Measurements from ENCODE around the gene TMEM242.
"Not testable (repeated sequence)": the region's sequence is repeated elsewhere in the genome, so short reads cannot be mapped to it uniquely, and the experiment has no call there.

TMEM242 gene

GRCh38 chr6:157361886-157362285 is 38.6 kb upstream of the TMEM242 start:
- DNase-seq (ENCODE audit: low read depth): no peak
- no peak overlapping the region for H3K4me3 ChIP-seq (ENCODE audit: low read depth, low read length)
- no peak for TF ChIP-seq CTCF (IDR thresholded peaks at IDR 0.05; ENCODE audit: insufficient read depth, low read depth, low read length, missing control alignments)

- no peak for DNase-seq (ENCODE audit: low read depth)
- no peak overlapping the region for H3K4me3 ChIP-seq (ENCODE audit: low read depth, low read length)
- TF ChIP-seq CTCF (IDR thresholded peaks at IDR 0.05; ENCODE audit: insufficient read depth, low read depth, low read length, missing control alignments): no peak
Measured at GRCh38 chr6:157358287-157358686, 35.0 kb upstream of the TMEM242 start.

GRCh38 chr6:157346373-157346772 is 23.1 kb upstream of the TMEM242 start:
- no peak for DNase-seq (ENCODE audit: low read depth)

GRCh38 chr6:157343732-157344131 is 20.4 kb upstream of the TMEM242 start:
- DNase-seq (ENCODE audit: low read depth): no peak
- no peak for TF ChIP-seq CTCF (IDR thresholded peaks at IDR 0.05; ENCODE audit: insufficient read depth, low read depth, low read length, missing control alignments)
- H3K4me3 ChIP-seq (ENCODE audit: low read depth, low read length): no peak overlapping the region

More at GRCh38 chr6:157346373-157346772, 23.1 kb upstream of the TMEM242 start:
- TF ChIP-seq CTCF (IDR thresholded peaks at IDR 0.05; ENCODE audit: insufficient read depth, low read depth, low read length, missing control alignments): no peak
- H3K4me3 ChIP-seq (ENCODE audit: low read depth, low read length): no peak overlapping the region

GRCh38 chr6:157339432-157339831 is 16.1 kb upstream of the TMEM242 start:
- H3K4me3 ChIP-seq (ENCODE audit: low read depth, low read length): no peak overlapping the region
- DNase-seq (ENCODE audit: low read depth): no peak
- peak; percentile 7 for TF ChIP-seq CTCF (IDR thresholded peaks at IDR 0.05; ENCODE audit: insufficient read depth, low read depth, low read length, missing control alignments)

GRCh38 chr6:157337751-157338150 is 14.4 kb upstream of the TMEM242 start:
- no peak for DNase-seq (ENCODE audit: low read depth)
- TF ChIP-seq CTCF (IDR thresholded peaks at IDR 0.05; ENCODE audit: insufficient read depth, low read depth, low read length, missing control alignments): no peak
- H3K4me3 ChIP-seq (ENCODE audit: low read depth, low read length): no peak overlapping the region

- DNase-seq (ENCODE audit: low read depth); H3K4me3 ChIP-seq (ENCODE audit: low read depth, low read length): not testable (repeated sequence)
Measured at GRCh38 chr6:157337276-157337675, 14.0 kb upstream of the TMEM242 start.
